AG09319 (cell line): Measurements from ENCODE around the gene B3GNT5.

Experiments
- DNase-seq: peaks from one replicate; pipeline ENCODE4 v3.0.0-alpha.2; 2010; ENCODE audit warnings: low read depth; ENCODE audit errors: extremely low read depth
- TF ChIP-seq, protein P1 (sequence below): IDR thresholded peaks from 2 replicates; pipeline ENCODE4 v1.5.1; 2011; ENCODE audit warnings: low read depth, mild to moderate bottlenecking, inconsistent platforms, low read length, moderate library complexity

The B3GNT5 gene

DNA sequence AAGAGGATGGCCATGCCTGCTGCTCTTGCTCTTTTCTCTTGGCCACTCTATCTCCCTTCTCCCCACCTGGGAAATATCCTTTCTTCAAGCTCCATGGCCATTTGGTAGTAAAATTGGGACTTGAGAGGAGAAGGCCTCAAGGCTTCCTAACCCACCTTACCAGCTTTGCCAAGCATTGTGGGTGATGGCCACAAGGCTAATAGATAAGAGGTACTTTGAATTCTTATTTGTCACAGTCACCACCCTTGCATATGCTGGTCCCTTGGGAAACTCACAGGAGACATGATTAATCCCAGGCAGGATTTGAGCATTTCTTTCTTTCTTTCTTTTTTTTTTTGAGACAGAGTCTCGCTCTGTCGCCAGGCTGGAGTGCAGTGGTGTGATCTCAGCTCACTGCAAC lies 37.2 kb downstream of the B3GNT5 start:
- TF ChIP-seq, protein P1, sequence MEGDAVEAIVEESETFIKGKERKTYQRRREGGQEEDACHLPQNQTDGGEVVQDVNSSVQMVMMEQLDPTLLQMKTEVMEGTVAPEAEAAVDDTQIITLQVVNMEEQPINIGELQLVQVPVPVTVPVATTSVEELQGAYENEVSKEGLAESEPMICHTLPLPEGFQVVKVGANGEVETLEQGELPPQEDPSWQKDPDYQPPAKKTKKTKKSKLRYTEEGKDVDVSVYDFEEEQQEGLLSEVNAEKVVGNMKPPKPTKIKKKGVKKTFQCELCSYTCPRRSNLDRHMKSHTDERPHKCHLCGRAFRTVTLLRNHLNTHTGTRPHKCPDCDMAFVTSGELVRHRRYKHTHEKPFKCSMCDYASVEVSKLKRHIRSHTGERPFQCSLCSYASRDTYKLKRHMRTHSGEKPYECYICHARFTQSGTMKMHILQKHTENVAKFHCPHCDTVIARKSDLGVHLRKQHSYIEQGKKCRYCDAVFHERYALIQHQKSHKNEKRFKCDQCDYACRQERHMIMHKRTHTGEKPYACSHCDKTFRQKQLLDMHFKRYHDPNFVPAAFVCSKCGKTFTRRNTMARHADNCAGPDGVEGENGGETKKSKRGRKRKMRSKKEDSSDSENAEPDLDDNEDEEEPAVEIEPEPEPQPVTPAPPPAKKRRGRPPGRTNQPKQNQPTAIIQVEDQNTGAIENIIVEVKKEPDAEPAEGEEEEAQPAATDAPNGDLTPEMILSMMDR = no peak
- no peak for DNase-seq

DNA sequence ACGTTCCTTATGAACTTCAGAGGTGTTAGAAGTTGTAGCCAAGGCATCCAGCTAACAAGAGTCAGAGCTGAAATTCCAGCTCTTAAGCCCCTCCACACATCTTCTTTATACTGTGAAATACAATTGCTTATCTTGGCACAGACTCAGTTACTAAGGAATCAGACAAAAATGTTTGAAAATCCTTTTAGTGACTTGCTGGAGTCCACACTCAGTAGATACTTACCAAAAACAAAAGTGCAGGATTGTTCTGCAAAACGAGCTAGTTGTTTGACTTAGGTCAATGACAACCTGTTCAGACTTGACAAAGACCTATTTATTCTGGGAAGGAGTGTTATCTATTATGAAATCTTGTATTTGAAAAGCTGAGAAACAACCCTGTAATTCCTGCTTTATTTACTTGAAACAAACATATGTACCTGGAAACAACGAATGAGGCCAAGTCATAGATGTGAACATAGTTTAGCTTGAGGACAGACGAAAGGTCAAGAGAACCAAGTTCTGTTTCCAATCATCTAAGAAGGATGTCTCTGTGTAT lies 38.5 kb downstream of the B3GNT5 start:
- no peak for DNase-seq
- TF ChIP-seq, protein P1 = no peak

DNA sequence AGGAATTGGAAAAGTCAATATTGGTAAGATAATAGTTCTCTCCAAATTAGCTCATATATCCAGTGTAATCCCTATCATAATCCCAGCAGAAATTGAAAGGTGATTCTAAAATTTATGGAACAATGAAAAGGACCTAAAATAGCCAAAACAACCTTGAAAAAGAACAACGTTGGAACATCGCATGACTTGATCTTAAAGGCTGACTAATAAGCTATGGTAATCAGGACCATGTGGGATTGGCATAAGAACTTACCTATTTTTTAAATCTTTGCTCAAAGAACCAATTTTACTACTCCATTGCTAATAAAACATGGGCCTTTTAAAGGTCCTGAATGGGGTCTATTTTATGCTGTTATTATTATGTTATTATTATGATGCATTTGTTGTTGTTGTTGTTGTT lies 40.9 kb downstream of the B3GNT5 start:
- TF ChIP-seq, protein P1 = no peak
- DNase-seq = no peak

DNA sequence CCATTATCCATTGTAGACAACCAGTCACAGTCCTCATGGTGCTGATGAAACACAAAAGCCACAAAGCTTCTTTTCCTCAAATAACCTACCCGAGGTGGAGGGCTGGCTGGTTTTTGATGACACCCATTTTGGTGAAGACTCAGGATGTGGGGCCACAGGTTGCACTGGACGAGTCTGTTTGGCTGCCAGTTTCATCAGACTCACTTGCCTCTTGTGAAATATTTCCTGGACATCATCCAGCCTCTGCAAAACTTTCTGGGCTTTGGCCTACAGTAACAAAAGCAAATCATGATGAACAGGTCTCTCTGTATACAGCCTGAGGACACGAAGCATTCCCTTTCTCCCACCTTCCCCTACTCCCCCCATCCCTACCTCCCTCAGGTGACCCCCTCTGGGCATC lies 42.2 kb downstream of the B3GNT5 start:
- TF ChIP-seq, protein P1 = no peak
- DNase-seq = peak; percentile 61

DNA sequence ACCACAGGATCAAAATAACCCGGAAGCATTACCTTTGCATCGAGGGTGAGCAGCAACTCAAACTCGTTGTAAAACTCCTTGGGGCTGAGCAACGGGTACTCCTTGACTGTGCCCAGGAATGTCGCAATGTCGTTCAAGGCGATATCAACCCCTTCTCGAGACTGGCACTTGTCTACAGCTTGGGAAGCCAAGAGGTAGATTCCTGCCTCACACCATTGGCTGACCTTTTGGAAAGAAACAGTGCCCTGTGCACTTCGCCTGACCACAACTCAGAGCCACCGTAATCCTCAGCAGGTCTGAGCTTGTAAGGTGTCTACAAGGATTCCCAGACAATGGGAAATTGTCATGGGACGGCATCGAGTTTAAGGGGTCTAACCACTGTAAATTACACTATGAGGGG lies 43.9 kb downstream of the B3GNT5 start:
- DNase-seq = no peak
- TF ChIP-seq, protein P1 = no peak

DNA sequence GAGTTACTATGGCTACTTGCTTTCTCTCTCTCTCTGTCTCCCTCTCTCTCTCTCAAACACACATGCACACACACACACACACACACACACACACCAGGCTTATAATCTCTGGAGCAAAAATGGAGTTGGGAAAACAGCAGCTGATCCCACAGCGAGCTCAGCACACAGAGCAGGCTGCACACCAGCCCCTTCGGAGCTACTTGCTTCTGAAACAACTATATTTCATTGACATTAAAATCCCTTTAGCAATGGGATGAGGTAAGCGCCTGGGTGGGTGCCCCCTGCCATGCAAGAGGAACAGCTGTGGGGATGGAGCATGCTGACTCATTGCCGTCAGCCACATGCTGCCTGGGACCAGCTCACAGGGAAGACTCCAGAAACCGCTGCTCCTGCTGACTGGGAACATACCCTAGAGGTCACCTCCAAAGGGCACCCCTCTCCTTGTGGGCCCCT lies 45.7 kb downstream of the B3GNT5 start:
- TF ChIP-seq, protein P1 = no peak
- DNase-seq = peak; percentile 51

DNA sequence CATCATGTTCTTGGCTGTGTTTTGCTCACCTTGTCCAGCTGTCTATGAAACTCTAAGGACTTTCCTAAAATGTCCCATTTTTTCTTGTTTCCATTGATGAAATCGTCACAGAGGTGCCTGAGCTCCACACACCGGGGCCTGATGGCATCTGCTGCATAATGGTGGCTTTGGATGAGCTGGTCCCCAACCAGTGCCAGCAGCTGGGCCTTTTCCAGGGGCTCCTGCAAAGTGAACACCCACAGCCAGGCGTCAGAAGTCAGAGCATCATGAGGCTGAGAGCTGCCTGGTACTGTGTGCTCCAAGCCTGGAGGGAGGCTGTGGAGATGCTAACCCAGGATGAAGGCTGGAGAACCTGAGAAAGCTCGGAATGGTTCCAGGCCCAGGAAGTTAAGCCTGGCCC lies 46.9 kb downstream of the B3GNT5 start:
- no peak for DNase-seq
- TF ChIP-seq, protein P1 = no peak
